Erythroblast (primary cell): ENCODE data around the gene PUDP.

ENCODE experiments used
- GATA1 ChIP-seq: IDR thresholded peaks from 2 replicates; pipeline ENCODE4 v1.6.1; 2011; ENCODE audit warnings: low read depth, mild to moderate bottlenecking, control low read depth, low read length, moderate library complexity
- POLR2A ChIP-seq: IDR thresholded peaks from 2 replicates; pipeline ENCODE4 v1.6.1; 2011; ENCODE audit warnings: mild to moderate bottlenecking, low read length

GRCh38 chrX:7054219-7055216, 93.4 kb downstream of the PUDP start:
- TF ChIP-seq POLR2A, result no peak
- no peak for TF ChIP-seq GATA1
